Activated CD4-positive, CD25-positive, alpha-beta regulatory T cell treated with anti-CD3 and anti-CD28 coated beads, Interleukin-2, amount 50 U/mL, for 72 hours (primary cell): ENCODE data around the gene NPNT.

Experiments
- DNase-seq: peaks from one replicate; pipeline ENCODE4 v3.0.0; 2021

The NPNT gene

DNA sequence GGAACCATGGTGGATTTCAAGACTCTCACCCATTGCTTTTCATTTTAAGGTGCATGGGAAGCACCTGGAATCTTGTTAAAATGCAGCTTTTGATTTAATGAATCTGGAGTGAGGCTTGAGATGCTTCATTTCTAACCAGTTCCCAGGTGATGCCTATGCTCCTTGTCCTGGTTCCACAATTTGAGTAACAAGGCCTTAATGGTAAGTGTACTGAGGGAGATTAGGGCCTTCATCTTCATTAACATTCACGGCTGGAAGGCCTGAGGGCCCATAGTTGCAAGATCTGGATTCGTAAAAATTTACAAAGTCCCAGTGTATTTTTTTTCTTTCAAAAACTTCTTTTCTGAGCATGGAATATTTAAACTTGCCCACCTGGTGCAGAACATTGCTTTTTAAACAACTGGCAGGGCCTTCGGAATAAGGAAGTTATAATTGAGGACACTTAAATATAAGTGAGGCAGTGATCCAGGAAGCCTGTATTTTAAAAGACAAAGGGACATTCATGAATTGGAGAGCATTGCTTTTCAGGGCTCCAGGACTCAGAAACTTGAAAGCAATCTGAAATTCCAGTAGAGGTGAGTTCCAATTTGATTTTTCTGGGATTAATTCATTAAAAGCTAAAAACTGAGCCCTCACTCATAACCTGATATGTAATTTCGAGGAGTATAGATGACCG, 77.8 kb downstream of the NPNT start:
- DNase-seq: no peak

DNA sequence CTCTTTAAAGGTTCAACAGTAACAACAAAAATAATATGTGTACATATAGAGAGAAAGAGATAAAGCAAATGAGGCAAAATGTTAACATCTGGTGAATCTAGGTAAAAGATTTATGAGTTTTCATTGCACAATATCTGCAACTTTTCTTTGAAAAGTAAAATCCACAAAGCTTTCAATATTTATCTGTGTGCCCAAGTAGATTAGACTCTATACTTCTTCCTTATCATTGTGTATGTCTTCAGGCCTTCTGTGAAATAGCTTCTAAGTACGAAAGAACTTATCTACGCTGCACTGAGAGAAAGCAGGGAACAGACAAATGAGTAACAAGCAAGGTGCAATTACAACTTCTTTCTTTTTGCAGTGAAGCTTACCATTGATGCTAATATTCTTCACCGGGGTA, 81.6 kb downstream of the NPNT start:
- DNase-seq: no peak

DNA sequence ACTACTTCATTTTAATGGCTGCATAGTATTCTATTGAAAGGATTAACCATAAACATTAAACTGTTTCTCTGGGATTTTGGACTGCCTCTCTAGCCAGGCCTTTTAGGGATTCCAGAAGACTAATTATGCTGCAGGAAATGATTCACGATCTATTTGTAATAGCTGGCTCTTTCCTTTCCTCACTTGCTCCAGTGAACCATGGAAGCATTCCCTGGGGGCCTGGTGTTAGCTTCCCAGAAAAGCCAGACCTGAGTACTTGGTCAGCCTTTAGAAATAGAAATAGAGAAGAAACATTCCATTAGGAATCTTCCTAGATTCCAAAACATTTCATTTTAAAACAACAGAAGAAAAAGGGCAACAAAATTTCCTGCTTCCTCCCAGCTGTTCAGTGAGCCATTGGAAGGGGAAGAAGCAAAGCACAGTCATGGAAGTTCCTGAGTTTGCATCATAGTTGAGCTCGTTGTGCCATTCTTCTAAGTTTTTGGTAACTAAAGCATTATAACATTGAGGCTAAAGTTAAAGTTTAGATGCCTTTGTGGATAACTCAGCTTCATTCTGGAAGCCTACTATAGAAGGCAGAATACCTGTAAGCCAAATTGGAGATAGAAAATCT, 83.5 kb downstream of the NPNT start:
- DNase-seq: no peak

DNA sequence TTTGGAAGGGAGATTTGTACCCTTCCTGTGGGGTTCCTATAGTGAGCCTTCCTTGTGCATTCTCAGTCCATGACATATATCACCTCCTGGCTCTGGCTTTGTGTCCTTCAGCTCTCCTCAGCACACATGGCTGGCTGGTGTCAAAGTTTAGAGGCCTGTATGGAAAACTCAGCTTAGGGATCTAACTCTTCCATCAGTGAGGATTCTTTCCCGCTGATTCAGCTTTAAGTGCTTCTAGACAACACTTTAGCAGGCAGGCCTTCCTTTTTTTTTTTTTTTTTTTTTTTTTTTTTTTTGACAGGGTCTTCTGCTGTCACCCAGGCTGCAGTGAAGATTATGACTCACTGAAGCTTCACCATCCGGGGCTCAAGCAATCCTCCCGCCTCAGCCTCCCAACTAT, 84.2 kb downstream of the NPNT start:
- no peak for DNase-seq

DNA sequence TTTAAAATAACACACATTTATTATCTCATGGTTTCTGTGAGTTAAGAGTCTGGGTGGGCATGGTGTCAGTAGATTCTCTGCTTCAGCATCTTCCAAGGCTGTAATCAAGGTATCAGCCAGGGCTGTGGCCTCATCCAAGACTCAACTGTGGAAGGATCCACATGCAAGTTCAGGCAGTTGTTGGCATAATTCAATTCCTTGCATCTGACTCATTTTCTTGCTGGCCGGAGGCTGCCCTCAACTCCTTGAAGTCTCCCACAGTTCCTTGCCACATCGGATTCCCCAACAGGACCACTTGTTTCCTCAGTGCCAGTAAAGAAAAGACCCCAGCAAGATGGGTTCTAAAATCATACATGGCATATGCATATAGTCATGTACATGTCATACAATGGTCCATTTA, 93.4 kb downstream of the NPNT start:
- no peak for DNase-seq

DNA sequence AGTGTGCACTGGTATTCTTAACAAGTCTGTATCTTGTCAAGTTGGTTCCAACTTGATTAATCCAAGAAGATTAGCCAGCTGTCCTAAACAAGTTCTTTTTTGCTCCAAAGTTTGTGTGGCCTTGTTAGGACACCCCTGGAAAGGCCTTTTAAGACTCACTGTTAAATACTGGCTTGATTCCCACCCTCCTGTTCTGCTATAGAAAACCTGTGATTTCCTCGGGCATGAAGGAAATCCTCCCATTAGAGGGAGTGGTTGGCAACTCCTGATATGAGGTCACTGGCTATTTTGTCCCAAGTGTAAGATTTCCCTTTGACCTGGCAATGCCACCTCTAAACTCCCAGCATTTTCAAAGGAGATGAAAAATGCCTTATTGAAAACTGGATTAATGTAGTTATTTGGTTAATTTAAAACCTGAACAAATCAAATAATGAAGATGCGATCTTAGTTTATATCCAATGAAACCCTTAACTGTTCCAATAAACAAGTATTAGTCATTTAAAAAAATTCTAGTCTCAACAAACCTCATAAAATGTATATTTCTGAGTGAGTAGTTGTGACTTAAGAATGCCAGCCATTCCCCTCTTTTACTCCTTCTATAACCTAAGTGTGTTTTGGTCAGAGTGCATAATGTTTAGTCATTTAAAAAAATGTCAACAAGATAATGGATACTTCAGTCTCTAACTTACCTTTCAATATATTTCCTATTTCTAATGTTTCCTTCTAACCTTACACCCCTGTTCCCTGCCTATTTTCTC, 94.4 kb downstream of the NPNT start:
- DNase-seq: no peak

DNA sequence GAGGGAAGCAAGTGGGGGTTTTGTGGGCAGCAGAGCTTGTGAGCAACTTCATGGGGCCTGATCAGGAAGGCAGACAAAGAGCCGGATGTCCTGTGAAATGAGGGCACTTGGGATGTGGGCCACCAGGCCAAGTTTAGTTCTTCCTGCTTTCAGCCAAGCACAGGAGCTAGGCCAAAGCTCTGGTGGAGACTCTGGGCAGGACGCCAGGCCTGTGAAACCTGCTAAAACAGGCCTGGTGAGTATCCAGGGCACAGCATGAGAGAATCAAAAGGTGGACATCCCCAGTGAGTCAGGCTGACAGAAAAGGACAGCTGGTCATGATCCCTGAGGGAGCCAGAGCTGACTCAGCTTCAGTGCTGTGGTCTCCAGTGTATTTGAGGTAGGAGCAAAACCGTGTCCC, 95.7 kb downstream of the NPNT start:
- DNase-seq: no peak

DNA sequence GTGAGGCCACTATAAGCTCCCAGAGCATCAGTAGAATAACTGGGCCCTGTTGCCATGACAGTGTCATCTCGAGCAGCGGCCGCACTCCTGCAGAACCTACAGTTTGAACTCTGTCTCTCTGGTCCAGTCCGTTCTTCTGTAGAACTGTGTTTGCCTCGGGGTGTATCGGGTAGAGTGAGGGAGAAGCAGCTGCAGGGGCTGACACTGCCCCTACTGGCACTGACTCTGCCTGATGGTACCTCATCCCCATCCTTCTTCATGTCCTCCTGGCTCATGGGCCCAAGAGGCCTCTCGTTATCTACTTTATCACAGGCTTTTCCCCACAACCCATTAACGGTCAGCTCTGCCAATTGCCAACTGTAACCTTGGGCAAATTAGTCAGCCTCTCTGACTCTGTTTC, 96.5 kb downstream of the NPNT start:
- DNase-seq: no peak

DNA sequence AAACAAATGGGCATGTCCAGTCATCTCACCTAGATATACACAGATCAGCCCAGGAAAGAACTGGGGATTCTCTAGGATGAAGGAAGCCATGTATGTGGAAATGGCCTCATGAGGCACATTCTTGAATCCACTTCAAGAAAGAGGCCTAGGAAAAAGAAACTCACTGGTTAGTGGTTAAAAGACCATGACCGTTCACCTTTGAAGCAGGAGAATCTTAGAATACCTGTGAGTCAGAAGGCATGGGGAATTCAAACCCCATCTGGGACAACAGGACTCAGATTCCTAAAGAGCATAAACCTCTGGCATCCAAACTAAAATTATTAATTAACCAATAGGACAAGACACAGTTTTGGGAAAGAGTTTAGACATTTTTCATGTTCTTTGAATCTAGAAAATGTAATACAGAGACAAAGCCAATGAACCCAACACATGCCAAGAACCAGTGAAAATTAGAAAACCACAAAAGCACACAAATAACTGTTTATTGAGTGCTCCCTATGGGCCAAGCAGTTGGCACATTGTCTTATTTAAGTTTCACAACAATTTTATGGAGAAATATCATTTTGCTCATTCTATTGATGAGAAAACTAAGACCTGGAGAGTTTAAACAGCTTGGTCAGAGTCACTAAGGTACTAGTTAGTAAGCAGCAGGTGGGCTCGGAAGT, 97.5 kb downstream of the NPNT start:
- DNase-seq: no peak

DNA sequence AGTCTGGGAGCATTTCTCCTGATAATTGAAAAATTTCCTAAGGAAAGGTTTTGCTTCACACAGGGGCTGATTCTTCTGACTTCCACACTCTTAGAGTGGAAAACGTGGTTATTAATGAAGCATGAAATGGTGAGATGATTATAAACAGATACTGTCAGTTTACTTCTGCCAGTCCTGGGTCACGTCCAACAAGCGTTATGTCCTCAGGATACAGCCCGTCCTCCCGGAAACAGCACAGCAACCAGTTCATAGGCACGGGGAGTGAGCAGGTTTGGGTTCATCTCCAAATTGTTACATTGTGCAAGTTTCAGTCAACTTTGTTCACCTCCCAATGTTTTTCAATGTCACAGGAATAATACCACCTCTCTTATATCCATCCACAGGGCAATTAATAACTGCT, 98.8 kb downstream of the NPNT start:
- no peak for DNase-seq

DNA sequence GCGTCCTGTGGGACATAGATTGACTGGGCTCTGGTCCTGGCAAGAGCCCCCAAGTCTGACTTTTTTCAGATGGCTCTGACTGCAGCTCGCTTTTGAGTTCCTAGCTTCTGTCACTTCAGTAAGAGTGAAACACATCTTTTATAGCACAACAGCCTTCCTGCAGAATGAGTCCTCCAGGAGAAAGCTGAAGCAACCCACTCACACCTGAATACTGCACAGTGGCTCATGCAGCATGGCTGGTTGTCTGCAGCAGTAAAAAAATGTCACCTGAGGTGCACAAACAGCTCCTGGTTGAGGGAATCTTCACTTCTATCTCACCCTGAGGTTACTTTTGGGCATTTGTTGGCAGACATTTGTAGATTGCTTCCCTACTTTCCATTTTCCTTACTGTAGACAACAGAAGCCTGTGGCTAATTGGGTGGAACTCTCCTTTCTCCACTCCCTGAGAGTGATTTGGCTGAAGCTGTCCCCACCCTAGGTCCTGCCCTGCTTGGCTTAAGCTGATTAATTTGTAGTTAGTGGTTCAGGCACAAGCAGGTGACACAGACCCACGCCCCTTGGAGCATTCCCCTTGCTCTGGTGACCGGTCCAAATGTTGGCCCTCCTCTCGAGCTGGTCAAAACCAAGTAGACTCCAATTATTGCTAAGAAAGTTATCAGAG, 99.7 kb downstream of the NPNT start:
- no peak for DNase-seq

DNA sequence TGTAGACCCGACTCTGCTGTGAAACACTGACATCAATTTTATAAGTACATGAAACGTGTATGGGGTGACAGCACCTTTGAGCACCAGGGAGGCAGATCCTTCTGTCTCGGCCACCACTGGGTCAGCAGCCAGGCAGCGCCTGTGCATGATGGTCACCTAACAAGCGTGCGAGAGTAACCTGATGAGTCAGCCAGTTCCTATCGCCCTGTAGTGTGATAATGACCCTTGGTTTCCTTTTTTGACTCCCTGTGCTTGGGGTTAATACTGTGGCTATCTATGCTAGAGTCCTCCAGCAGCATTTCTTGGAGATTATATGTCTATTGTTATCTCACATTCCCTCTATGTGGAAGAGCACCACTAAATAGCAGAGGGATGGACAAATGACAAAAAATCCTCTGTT, 101.6 kb downstream of the NPNT start:
- no peak for DNase-seq

DNA sequence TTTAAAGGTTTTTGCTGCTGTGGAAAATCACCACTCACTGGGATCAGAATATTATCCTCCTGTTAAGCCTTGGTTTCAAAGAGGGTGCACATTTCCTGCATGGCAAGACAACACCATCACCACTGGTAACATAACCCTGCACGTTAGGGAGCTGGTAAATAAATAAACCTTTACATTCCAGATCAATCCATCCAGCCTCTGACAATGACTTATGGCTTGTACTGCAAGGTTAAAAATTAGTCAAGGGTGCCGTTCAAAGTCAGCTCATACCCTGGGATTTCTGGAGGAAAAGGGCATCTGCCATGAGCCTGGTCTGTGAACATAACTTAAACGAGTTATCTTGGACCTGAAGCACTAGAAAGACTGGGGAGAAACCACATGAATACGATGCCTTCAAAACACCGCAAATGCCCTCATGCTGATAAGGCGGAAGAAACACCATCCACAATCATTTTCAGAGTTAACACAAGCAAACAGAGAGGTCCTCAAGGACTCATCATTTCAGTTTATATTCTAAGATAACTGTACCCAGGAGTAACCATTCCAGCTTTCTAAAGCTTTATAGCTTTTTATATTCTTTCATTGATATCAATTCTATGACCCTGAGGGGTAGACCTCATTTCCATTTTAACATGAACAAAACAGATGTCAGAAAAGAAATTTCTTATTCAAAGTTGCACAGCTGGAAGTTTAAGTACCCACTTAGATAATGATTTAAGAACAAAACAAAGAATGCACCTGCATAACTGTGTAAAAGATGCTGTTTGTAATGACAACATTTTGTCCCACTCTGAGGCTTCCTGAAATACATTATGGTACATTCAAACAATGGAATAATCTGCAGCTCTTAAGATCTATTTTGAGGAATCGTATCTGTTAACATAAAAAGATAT, 103.1 kb downstream of the NPNT start:
- DNase-seq: no peak

DNA sequence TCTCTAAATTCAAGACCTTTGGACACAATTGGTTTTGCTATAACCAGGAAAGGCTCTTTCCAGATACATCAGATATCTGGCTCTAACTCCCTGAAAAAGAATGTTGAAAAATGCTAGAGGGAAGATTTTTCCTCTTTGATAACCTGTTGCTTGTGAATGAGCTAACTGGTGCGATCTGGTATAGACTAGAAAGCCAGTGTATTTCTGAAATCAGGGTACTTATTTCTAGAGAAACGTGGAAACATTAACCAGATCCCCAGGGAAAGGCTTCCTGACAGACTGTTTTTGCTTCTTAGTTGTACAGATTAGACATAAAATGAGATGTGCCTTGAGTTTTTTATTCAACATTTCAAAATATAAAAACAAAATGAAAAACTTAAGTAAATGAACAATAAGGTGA, 107.7 kb downstream of the NPNT start:
- no peak for DNase-seq

DNA sequence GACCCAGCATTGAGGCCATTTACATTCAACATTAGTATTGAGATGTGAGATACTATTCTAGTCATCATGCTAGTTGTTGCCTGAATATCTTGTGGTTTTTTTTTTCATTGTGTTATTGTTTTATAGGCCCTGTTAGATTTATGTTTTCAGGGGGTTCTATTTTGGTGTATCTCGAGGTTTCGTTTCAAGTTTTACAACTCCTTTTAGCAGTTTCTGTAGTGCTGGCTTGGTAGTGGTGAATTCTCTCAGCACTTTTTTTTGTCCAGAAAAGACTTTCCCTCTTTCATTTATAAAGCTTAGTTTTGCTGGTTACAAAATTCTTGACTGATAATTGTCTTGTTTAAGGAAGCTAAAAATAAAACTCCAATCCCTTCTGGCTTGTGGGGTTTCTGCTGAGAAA, 115.5 kb downstream of the NPNT start:
- no peak for DNase-seq

DNA sequence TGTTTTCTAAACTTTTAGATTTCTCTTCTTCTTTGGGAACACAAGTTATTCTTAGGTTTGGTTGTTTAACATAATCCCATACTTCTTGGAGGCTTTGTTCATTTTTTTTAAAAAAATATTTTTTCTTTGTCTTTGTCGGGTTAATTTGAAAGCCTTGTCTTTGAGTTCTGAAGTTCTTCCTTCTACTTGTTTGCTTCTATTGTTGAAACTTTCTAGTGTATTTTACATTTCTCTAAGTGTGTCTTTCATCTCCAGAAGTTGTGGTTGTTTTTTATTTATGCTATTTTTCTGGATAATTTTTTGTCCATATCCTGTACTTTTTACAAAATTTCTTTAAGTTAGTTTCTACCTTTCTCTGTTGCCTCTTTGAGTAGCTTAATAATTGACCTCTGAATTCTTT, 116.1 kb downstream of the NPNT start:
- DNase-seq: no peak

DNA sequence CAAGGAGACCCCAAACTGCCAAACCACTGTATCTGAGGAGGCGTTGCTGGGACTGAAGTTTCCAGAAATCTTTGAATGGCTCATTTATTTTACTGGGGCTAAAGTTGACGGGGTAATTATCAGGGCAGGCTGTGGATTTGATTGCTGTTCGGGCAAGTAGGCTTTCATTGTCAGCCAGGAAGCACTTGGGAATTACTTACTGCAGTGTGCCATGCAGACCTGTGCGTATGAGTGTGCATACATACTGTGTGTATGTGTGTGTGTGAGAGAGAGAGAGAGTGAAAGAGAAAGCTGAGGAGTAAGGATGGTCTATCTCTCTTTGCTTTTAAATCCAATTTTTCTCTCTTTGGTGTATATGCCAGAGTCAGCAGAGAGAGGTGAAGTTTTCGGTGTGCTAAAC, 122.7 kb downstream of the NPNT start:
- no peak for DNase-seq

DNA sequence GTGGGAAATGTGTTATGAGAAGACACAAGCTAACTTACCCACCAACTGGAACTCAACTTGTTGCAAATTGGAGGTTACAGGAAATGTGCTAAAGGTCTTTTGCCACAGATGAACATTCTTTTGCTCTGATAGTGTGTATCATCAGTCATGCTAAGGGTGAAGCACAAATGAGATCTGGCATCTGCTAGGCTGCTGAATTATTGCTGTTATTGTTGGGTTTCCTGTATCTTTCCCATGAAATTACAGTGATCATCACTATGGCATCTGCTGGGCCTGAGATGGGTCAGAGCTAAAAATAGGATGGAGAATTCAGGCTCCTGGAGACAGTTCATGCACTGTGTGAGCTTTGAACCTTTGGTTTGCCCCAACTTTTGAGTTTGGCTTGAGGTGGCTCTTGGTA, 124.5 kb downstream of the NPNT start:
- DNase-seq: no peak
